HCT116 (cell line): ENCODE measurements around the gene FOXC2. TPM values are rescaled to one million over a fixed set of nuclear protein-coding genes. Genes with fewer than 3 reads are reported as not detected.

ENCODE experiments used
- ATAC-seq: fragments of 200-7000 bp; cut with Tn5 transposase; 2 replicates; pipeline ENCODE4 v1.9.1; 2020; ENCODE audit warnings: mild to moderate bottlenecking, moderate library complexity
- BruUV-seq: library from RNA; stranded (reverse); fragments of 400-500 nt; replicated peaks from 2 replicates; lab custom pipeline; 2021; lab: Mats Ljungman, UMichigan
- CTCF ChIA-PET: fragments of 300-600 bp; sonication (Branson Sonifier 250); formaldehyde crosslinking; loops from one replicate; lab custom pipeline; 2021; ENCODE audit warnings: antibody characterized with exemption; lab: Charles Lee
- POLR2A ChIA-PET: fragments of 300-600, 350-600 bp; sonication (Branson Sonifier 250); formaldehyde crosslinking; loops from one replicate; lab custom pipeline; 2021; ENCODE audit warnings: antibody characterized with exemption; lab: Charles Lee
- RAD21 ChIA-PET, 2 experiments: fragments of 300-600 bp; sonication (Branson Sonifier 250); formaldehyde crosslinking; loops; one replicate each; lab custom pipeline; 2023; ENCODE audit warnings: low total read pairs in 2 of 2; ENCODE audit not compliant: uncharacterized antibody in 2 of 2, unreplicated experiment in 2 of 2, low non-redundant PET in 1 of 2; lab: Charles Lee
- DNase-seq: peaks from one replicate; pipeline ENCODE4 v3.0.0-alpha.2; 2010; ENCODE audit warnings: low read depth, low spot score
- H2AFZ ChIP-seq: fragments of 200-600 bp; shearing (Covaris generic), sonication (generic); 2 replicates; pipeline ENCODE4 v1.6.1; 2017; ENCODE audit warnings: low read depth, mixed run types, mixed read lengths, antibody characterized with exemption, low read length; ENCODE audit not compliant: poor library complexity, severe bottlenecking
- H3K27ac ChIP-seq: 2 replicates; pipeline ENCODE4 v1.5.1; 2012; ENCODE audit warnings: low read depth, low read length
- H3K27me3 ChIP-seq: fragments of 200-600 bp; sonication (generic); 2 replicates; pipeline ENCODE4 v1.6.1; 2016; ENCODE audit warnings: mixed run types, low read length, mixed read lengths; ENCODE audit not compliant: insufficient read depth
- H3K36me3 ChIP-seq, 2 experiments: fragments of 200-500 bp in 1 of 2; fragments of 200-600 bp in 1 of 2; sonication (Bioruptor generic) in 1 of 2; sonication (generic) in 1 of 2; 2 replicates each; pipeline versions ENCODE4 v1.5.1 to v1.6.1; 2014 to 2016; ENCODE audit warnings: low read length in 2 of 2, inconsistent platforms in 1 of 2, mixed read lengths in 1 of 2, mixed run types in 1 of 2; ENCODE audit not compliant: insufficient read depth in 2 of 2, control insufficient read depth in 1 of 2
- H3K4me1 ChIP-seq, 2 experiments: fragments of 200-600 bp in 1 of 2; sonication (generic) in 1 of 2; 2 replicates each; pipeline versions ENCODE4 v1.5.1 to v1.6.1; 2012 to 2017; ENCODE audit warnings: low read length in 2 of 2, inconsistent platforms in 1 of 2, mild to moderate bottlenecking in 1 of 2, mixed read lengths in 1 of 2, mixed run types in 1 of 2, moderate library complexity in 1 of 2; ENCODE audit not compliant: insufficient read depth in 2 of 2, control insufficient read depth in 1 of 2
- H3K4me2 ChIP-seq: fragments of 200-600 bp; sonication (generic); 2 replicates; pipeline ENCODE4 v1.6.1; 2017; ENCODE audit warnings: mixed run types, low read length, mixed read lengths
- H3K4me3 ChIP-seq, 2 experiments: fragments of 200-600 bp in 1 of 2; sonication (generic) in 1 of 2; replicated peaks in 1 of 2; 2 replicates each; pipeline ENCODE4 v1.5.1; 2011 to 2016; ENCODE audit warnings: low read length in 2 of 2, control low read depth in 1 of 2, low read depth in 1 of 2, mild to moderate bottlenecking in 1 of 2, mixed read lengths in 1 of 2, mixed run types in 1 of 2
- H3K79me2 ChIP-seq: fragments of 200-600 bp; sonication (generic); 2 replicates; pipeline ENCODE4 v1.6.1; 2017; ENCODE audit warnings: mild to moderate bottlenecking, mixed run types, low read length, moderate library complexity, mixed read lengths; ENCODE audit not compliant: insufficient read depth
- H3K9ac ChIP-seq: fragments of 200-600 bp; sonication (generic); 2 replicates; pipeline ENCODE4 v1.6.1; 2016; ENCODE audit warnings: low read length, mixed read lengths
- H3K9me2 ChIP-seq: fragments of 200-600 bp; sonication (generic), shearing (Covaris generic); 2 replicates; pipeline ENCODE4 v1.6.1; 2017; ENCODE audit warnings: mixed run types, mild to moderate bottlenecking, moderate library complexity; ENCODE audit not compliant: insufficient read depth
- H3K9me3 ChIP-seq, 2 experiments: fragments of 200-500 bp in 1 of 2; fragments of 200-600 bp in 1 of 2; sonication (Bioruptor generic) in 1 of 2; sonication (generic) in 1 of 2; 2 replicates each; pipeline ENCODE4 v1.6.1; 2014 to 2017; ENCODE audit warnings: low read length in 2 of 2, mixed read lengths in 2 of 2, inconsistent platforms in 1 of 2, low read depth in 1 of 2, mild to moderate bottlenecking in 1 of 2, mixed run types in 1 of 2, moderate library complexity in 1 of 2; ENCODE audit not compliant: control insufficient read depth in 1 of 2, insufficient read depth in 1 of 2
- H4K20me1 ChIP-seq: fragments of 200-600 bp; sonication (generic), shearing (Covaris generic); 2 replicates; pipeline ENCODE4 v1.6.1; 2017; ENCODE audit warnings: mixed run types, mild to moderate bottlenecking, moderate library complexity; ENCODE audit not compliant: insufficient read depth
- ATF3 ChIP-seq: IDR thresholded peaks from 2 replicates; pipeline ENCODE4 v1.6.1; 2012
- CEBPB ChIP-seq: IDR thresholded peaks from 2 replicates; pipeline ENCODE4 v1.6.1; 2012; ENCODE audit warnings: low read depth
- ELF1 ChIP-seq: IDR thresholded peaks from 2 replicates; pipeline ENCODE4 v1.6.1; 2012; ENCODE audit warnings: low read depth, borderline replicate concordance
- EZH2phosphoT487 ChIP-seq: fragments of 200-600 bp; IDR thresholded peaks from 2 replicates; pipeline ENCODE4 v1.6.1; 2018; ENCODE audit warnings: antibody characterized with exemption, borderline replicate concordance
- JUND ChIP-seq: IDR thresholded peaks from 2 replicates; pipeline ENCODE4 v1.6.1; 2012
- POLR2A ChIP-seq: IDR thresholded peaks from 2 replicates; pipeline ENCODE4 v1.7.0; 2011; ENCODE audit warnings: borderline replicate concordance; ENCODE audit not compliant: insufficient read depth, insufficient read length; ENCODE audit errors: extremely low read depth
- RAD21 ChIP-seq: IDR thresholded peaks from 2 replicates; pipeline ENCODE4 v1.6.1; 2012; ENCODE audit warnings: low read depth, mild to moderate bottlenecking
- SIN3A ChIP-seq: IDR thresholded peaks from 2 replicates; pipeline ENCODE4 v1.6.1; 2012; ENCODE audit warnings: low read depth
- SRF ChIP-seq: IDR thresholded peaks from 2 replicates; pipeline ENCODE4 v1.6.1; 2012; ENCODE audit warnings: low read depth
- TCF7L2 ChIP-seq: IDR thresholded peaks from 2 replicates; pipeline ENCODE4 v1.7.0; 2011; ENCODE audit warnings: borderline replicate concordance, inconsistent platforms; ENCODE audit not compliant: insufficient read depth, insufficient read length; ENCODE audit errors: extremely low read depth
- YY1 ChIP-seq: IDR thresholded peaks from 2 replicates; pipeline ENCODE4 v1.6.1; 2011; ENCODE audit warnings: low read length, low read depth, moderate library complexity, mild to moderate bottlenecking; ENCODE audit not compliant: insufficient replicate concordance; ENCODE audit errors: extremely low read depth
- ZNF274 ChIP-seq: fragments of 200-500 bp; sonication (Bioruptor generic); IDR thresholded peaks from 2 replicates; pipeline ENCODE4 v1.6.1; 2014; ENCODE audit warnings: mild to moderate bottlenecking, low read depth, low read length, inconsistent platforms
- intact Hi-C: fragments of 100-400 bp; cut with micrococcal nuclease; formaldehyde crosslinking; loops from 2 replicates; pipeline ENCODE4 v1.10.0; 2022
- total RNA-seq: library from RNA; stranded (reverse); gene quantifications from one replicate; pipeline ENCODE4 v1.2.1, GENCODE V29; 2021; ENCODE audit not compliant: unreplicated experiment
- TF ChIP-seq, protein P1 (sequence below): IDR thresholded peaks from 2 replicates; pipeline ENCODE4 v1.6.1; 2012
- TF ChIP-seq, protein P2 (sequence below), 3 experiments: fragments of 200-600 bp in 1 of 3; sonication (generic) in 1 of 3; IDR thresholded peaks in 2 of 3; conservative IDR thresholded peaks in 1 of 3; 2 replicates each; pipeline ENCODE4 v1.5.1; 2012 to 2017; ENCODE audit warnings: low read depth in 2 of 3, low read length in 2 of 3, antibody characterized with exemption in 1 of 3, borderline replicate concordance in 1 of 3, control low read depth in 1 of 3, mild to moderate bottlenecking in 1 of 3, mixed read lengths in 1 of 3, mixed run types in 1 of 3, moderate library complexity in 1 of 3; ENCODE audit not compliant: insufficient read depth in 1 of 3

The FOXC2 gene
- total RNA-seq, 1 experiment from 2014 or later: 0.22 TPM

GRCh38 chr16:86595983-86596605 lies 29.5 kb downstream of the FOXC2 start:
- ChIA-PET CTCF (no interaction called here), RAD21 (no interaction called here)
- H3K4me2 ChIP-seq: no peak overlapping the region
- H3K4me1 ChIP-seq: no peaks in the 10 kb centered on the region
- no peaks in the 10 kb centered on the region for H3K79me2 ChIP-seq
- no peaks in the 10 kb centered on the region for H4K20me1 ChIP-seq
- no peaks in the 10 kb centered on the region for H3K9me2 ChIP-seq
- intact Hi-C loops: no loop called here
- no peak overlapping the region for H3K9ac ChIP-seq
- DNase-seq: no peak
- H3K4me3 ChIP-seq: no peak overlapping the region
- H3K36me3 ChIP-seq: no peaks in the 10 kb centered on the region
- H3K27ac ChIP-seq: no peak overlapping the region
- no peak overlapping the region for H2AFZ ChIP-seq
- TF ChIP-seq, protein P1, sequence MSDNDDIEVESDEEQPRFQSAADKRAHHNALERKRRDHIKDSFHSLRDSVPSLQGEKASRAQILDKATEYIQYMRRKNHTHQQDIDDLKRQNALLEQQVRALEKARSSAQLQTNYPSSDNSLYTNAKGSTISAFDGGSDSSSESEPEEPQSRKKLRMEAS: no peak
- TF ChIP-seq TCF7L2: no peak
- TF ChIP-seq ATF3: no peak
- TF ChIP-seq SRF: no peak
- TF ChIP-seq ZNF274: no peak
- no peak for TF ChIP-seq RAD21
- TF ChIP-seq ELF1: no peak
- TF ChIP-seq EZH2phosphoT487: no peak
- no peak for TF ChIP-seq POLR2A
- TF ChIP-seq JUND: no peak
- TF ChIP-seq, all 23 proteins: peak for 0
- no peak for ATAC-seq
- POLR2A ChIA-PET: no interaction called here
- H3K27me3 ChIP-seq: peaks cover 43% of the 10 kb centered on the region
- no peaks in the 10 kb centered on the region for H3K9me3 ChIP-seq
- BruUV-seq: no TSS peak

DNA sequence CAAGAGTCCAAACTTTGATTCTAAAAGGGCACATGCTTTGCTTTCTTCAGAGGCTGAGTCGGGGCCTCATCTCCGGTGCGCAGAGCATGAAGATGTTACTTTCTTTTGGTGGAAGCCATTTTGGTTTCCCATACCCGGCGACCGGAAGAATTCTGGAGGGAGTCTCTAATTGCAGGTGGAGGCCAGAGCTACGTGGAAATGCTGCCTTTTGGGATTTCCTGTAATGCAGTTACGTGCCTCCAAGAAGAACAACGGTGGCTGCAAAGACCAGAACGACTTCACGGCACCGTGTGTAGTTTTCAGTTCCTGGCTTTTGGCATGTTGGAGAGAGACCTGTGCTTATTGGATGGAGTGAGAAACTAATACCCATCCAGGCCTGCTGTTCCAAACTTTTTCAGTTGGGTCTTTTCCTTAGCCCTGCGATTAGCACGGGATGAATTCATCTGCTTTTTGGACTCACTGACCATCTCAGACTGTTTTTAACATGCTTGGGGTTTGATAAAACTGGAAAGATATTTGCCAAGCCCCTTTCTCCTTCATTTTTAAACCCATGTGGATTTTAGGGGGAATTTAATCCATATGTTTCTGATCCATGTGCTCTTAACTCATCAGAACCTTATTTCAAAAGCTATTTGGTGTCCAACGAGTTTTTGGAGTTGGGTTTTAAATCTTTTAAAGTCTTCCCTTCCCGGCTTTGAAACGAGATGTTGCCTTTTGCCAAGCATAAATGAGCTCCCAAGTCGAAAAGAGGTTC lies 30.7 kb downstream of the FOXC2 start:
- ATAC-seq (no peak), DNase-seq (no peak)
- Histone ChIP-seq H2AFZ (no peak overlapping the region), H4K20me1 (no peaks in the 10 kb centered on the region), H3K9me3 (no peaks in the 10 kb centered on the region), H3K27ac (no peak overlapping the region), H3K9ac (no peak overlapping the region), H3K4me2 (no peak overlapping the region), H3K27me3 (peaks cover 37% of the 10 kb centered on the region), H3K4me3 (no peak overlapping the region), H3K4me1 (no peaks in the 10 kb centered on the region), H3K36me3 (no peaks in the 10 kb centered on the region), H3K79me2 (no peaks in the 10 kb centered on the region), H3K9me2 (no peaks in the 10 kb centered on the region)
- TF ChIP-seq, protein P2, sequence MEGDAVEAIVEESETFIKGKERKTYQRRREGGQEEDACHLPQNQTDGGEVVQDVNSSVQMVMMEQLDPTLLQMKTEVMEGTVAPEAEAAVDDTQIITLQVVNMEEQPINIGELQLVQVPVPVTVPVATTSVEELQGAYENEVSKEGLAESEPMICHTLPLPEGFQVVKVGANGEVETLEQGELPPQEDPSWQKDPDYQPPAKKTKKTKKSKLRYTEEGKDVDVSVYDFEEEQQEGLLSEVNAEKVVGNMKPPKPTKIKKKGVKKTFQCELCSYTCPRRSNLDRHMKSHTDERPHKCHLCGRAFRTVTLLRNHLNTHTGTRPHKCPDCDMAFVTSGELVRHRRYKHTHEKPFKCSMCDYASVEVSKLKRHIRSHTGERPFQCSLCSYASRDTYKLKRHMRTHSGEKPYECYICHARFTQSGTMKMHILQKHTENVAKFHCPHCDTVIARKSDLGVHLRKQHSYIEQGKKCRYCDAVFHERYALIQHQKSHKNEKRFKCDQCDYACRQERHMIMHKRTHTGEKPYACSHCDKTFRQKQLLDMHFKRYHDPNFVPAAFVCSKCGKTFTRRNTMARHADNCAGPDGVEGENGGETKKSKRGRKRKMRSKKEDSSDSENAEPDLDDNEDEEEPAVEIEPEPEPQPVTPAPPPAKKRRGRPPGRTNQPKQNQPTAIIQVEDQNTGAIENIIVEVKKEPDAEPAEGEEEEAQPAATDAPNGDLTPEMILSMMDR (IDR thresholded peaks at IDR 0.05 in 2 of 3, conservative IDR thresholded peaks at IDR 0.05 in 1 of 3; ENCODE audit: borderline replicate concordance in 1 of 3, insufficient read depth in 1 of 3, low read depth in 2 of 3, low read length in 2 of 3): no peak
- TF ChIP-seq ZNF274 (no peak), SIN3A (no peak), YY1 (no peak), CEBPB (no peak)
- TF ChIP-seq, protein P1: no peak
- ChIA-PET POLR2A (no interaction called here), RAD21 (no interaction called here), CTCF (no interaction called here)
- no TSS peak for BruUV-seq
- intact Hi-C loops: no loop called here
